GM12864 (cell line): ENCODE measurements around the gene OGFOD1.

Source experiments
- DNase-seq: peaks from one replicate; pipeline ENCODE4 v3.0.0-alpha.2; 2011; ENCODE audit warnings: low read depth
- H3K4me3 ChIP-seq: 2 replicates; pipeline ENCODE4 v1.5.1; 2011; ENCODE audit warnings: mild to moderate bottlenecking, low read depth, low read length, control low read depth
- TF ChIP-seq, protein P1 (sequence below): IDR thresholded peaks from 2 replicates; pipeline ENCODE4 v1.5.1; 2011; ENCODE audit warnings: low read depth, mild to moderate bottlenecking, moderate library complexity, low read length, control low read depth, inconsistent platforms; ENCODE audit errors: missing control alignments

Gene OGFOD1

DNA sequence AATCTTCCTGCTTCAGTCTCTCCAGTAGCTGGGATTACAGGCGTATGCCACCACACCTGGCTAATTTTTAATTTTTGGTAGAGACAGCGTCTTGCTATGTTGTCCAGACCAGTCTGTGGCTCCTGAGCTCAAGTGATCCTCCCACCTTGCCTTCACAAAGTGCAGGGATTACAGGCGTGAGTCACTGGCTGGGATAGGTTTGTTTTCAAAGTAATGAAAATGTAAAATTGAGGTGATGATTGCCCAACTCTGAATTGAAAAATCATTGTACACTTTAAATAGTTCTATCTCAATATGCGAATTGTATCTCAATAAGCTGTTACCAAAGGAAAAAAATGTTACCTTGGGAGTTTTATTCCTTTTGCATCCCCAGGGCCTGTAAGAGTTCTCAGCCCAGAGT is 24.8 kb upstream of the OGFOD1 start:
- H3K4me3 ChIP-seq: no peak overlapping the region
- DNase-seq: no peak
- TF ChIP-seq, protein P1, sequence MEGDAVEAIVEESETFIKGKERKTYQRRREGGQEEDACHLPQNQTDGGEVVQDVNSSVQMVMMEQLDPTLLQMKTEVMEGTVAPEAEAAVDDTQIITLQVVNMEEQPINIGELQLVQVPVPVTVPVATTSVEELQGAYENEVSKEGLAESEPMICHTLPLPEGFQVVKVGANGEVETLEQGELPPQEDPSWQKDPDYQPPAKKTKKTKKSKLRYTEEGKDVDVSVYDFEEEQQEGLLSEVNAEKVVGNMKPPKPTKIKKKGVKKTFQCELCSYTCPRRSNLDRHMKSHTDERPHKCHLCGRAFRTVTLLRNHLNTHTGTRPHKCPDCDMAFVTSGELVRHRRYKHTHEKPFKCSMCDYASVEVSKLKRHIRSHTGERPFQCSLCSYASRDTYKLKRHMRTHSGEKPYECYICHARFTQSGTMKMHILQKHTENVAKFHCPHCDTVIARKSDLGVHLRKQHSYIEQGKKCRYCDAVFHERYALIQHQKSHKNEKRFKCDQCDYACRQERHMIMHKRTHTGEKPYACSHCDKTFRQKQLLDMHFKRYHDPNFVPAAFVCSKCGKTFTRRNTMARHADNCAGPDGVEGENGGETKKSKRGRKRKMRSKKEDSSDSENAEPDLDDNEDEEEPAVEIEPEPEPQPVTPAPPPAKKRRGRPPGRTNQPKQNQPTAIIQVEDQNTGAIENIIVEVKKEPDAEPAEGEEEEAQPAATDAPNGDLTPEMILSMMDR: no peak

DNA sequence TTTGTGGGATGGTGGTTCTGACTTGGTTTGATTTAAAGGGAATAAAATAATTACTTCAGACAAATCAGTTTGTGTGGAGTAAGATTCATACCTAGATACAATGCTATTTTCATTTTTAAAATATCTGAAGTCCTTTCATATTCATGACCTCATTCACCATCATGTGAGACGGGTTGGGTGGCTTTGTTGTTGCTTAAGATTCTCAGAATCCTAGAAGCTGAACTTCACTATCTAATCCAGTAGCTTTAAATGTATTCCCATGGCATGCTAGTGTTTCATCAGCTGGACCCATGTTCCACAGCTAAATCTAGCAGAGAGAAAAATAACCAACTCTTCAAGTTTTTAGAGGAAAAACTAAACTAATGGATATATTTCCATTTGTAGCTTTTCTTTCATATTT is 23.3 kb upstream of the OGFOD1 start:
- DNase-seq: no peak
- no peak overlapping the region for H3K4me3 ChIP-seq
- TF ChIP-seq, protein P1: no peak

DNA sequence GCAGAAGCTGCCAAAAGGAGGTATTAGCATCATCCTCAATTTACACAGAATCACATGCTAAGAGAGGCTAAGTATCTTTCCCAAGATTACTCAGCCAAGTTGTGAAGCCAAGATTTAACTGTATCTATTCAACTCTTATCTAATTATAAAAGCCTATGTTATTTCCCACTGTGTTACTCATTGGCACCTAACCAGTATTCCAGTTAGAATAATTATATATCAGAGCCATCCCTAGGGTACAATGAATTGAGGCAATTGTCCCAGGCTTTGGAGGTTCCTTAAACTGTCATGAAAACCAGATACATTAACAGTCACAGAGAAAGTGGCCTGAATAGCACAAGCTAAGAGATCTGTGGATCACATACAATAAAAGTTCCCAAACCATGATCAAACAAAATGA is 15.1 kb upstream of the OGFOD1 start:
- TF ChIP-seq, protein P1: no peak
- DNase-seq: no peak
- H3K4me3 ChIP-seq: no peak overlapping the region

DNA sequence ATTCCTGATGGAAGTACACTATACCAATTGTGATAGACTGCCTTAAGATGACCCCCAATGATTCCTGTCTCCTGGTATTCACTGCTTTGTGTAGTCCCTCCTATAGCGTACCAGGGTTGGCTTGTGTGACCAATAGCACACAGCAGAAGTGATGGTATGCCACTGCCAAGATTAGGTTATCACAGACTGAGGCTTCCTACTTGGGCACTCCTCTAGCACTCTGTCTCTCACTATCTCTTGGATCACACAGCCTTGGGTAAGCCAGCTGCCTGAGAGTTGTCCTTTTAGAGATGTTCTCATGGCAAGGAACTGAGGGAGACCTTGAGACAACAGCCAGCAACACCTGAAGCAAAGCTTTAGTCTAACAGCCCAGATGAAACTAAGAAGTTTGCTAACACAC is 13.3 kb upstream of the OGFOD1 start:
- TF ChIP-seq, protein P1: no peak
- no peak for DNase-seq
- no peak overlapping the region for H3K4me3 ChIP-seq

DNA sequence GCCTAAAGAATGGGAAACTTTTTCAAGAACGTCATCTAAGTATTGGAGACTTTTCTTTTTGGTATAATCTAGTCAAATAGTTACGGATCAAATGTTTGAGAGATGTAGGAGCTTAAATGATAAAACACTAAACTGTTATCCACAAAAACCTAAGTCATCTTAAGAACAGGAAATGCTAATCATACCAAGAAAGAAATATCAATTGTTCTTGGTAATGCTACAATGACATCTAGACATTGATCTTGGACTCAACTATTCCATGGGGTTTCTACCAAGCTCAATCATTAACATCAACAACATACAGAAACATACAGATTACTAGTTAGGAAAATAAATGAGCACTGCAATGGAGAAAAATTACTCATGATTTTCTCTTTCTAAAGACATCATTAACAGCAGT is 4.1 kb upstream of the OGFOD1 start:
- TF ChIP-seq, protein P1: no peak
- no peak overlapping the region for H3K4me3 ChIP-seq
- no peak for DNase-seq

DNA sequence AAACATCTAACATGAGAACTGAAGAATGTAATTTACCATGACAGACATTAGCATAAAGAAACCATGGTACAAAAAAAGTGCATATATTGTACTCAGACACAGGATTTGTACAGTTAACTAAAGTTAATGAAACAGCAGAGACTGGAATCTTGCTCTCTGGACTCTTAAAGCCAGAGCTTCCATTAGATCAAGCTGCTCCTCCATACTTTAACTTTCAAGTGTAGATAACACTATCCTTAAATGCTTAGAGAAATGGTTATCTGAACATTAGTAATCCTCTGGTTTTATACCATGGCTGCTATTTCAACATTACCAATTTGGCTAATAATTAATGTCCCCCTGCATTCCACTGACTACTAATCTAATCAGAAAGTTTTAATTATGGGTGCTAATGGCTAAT is 3.3 kb upstream of the OGFOD1 start:
- TF ChIP-seq, protein P1: no peak
- DNase-seq: no peak
- H3K4me3 ChIP-seq: no peak overlapping the region

DNA sequence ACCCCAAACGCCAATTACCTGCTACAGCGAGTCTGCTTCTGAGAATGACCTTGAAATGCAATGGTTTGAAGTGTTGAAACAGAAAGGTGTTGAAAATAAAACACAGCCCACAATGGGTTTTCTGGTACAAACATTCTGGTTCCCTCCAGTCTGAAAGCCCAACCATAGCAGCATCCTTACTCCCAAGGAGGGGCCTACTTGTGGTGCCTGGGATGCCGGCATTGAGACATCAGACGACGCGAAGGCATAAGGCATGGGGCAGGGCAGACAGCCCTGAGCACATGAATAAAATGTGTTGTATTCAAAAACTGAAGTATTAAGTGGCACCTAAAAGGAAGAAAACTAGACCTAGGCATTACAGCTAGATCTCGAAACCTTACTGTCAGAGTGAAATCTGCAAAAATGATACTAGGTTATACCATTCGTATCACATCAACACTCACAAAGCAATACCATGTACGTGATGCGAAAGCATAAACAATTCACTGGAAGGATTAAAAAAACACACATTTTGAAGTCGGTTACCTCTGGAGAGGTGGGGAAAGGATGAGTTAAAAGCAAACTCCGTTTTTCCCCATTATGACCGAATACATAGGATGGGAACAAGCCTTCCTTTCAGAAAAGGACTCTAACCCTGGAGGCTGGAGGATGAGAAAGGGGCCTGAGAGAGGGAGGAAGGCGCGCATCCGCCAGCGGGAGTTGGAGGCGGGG is 924 bp upstream of the OGFOD1 start:
- H3K4me3 ChIP-seq: peak overlapping the region; percentile 70
- TF ChIP-seq, protein P1: no peak
- DNase-seq: no peak
